DOHH2 (cell line): ENCODE data around the gene MBD3.
"Not testable (repeated sequence)": the region's sequence is repeated elsewhere in the genome, so short reads cannot be mapped to it uniquely, and the experiment has no call there.

Source experiments
- H3F3A ChIP-seq: fragments of 200-600 bp; sonication (generic), shearing (Covaris generic); 2 replicates; pipeline ENCODE4 v1.6.0; 2016; ENCODE audit warnings: antibody characterized with exemption, mild to moderate bottlenecking; ENCODE audit not compliant: control insufficient read depth, insufficient read depth
- H3K27ac ChIP-seq: fragments of 200-600 bp; sonication (generic); 2 replicates; pipeline ENCODE4 v1.5.1; 2014; ENCODE audit warnings: low read depth, mild to moderate bottlenecking, low read length, moderate library complexity
- H3K27me3 ChIP-seq: fragments of 200-600 bp; sonication (generic); 2 replicates; pipeline ENCODE4 v1.6.1; 2014; ENCODE audit warnings: mild to moderate bottlenecking, low read length, mixed read lengths; ENCODE audit not compliant: control insufficient read depth
- H3K36me3 ChIP-seq: fragments of 200-600 bp; sonication (generic); 2 replicates; pipeline ENCODE4 v1.6.1; 2014; ENCODE audit warnings: mild to moderate bottlenecking, low read length, moderate library complexity, mixed read lengths; ENCODE audit not compliant: control insufficient read depth
- H3K4me1 ChIP-seq: fragments of 200-600 bp; sonication (generic); 2 replicates; pipeline ENCODE4 v1.6.1; 2014; ENCODE audit warnings: mild to moderate bottlenecking, low read length, mixed read lengths; ENCODE audit not compliant: control insufficient read depth
- H3K4me2 ChIP-seq: fragments of 200-600 bp; sonication (generic); 2 replicates; pipeline ENCODE4 v1.6.0; 2014; ENCODE audit warnings: mild to moderate bottlenecking, low read length, moderate library complexity
- H3K4me3 ChIP-seq: fragments of 200-600 bp; sonication (generic); 2 replicates; pipeline ENCODE4 v1.5.1; 2014; ENCODE audit warnings: mild to moderate bottlenecking, low read length, mixed read lengths
- H3K79me2 ChIP-seq: fragments of 200-600 bp; sonication (generic); 2 replicates; pipeline ENCODE4 v1.6.1; 2014; ENCODE audit warnings: mild to moderate bottlenecking, low read length, mixed read lengths; ENCODE audit not compliant: control insufficient read depth
- H3K9me2 ChIP-seq: fragments of 200-600 bp; sonication (generic); replicated peaks from 2 replicates; pipeline ENCODE4 v1.6.1; 2014; ENCODE audit warnings: mild to moderate bottlenecking, low read length, mixed read lengths; ENCODE audit not compliant: control insufficient read depth
- H3K9me3 ChIP-seq: fragments of 200-600 bp; sonication (generic); 2 replicates; pipeline ENCODE4 v1.6.1; 2014; ENCODE audit warnings: antibody characterized with exemption, low read length, mixed read lengths; ENCODE audit not compliant: control insufficient read depth, insufficient read depth
- H4K20me1 ChIP-seq: fragments of 200-600 bp; sonication (generic); 2 replicates; pipeline ENCODE4 v1.6.0; 2014; ENCODE audit warnings: low read depth, mild to moderate bottlenecking, antibody characterized with exemption, low read length, moderate library complexity; ENCODE audit not compliant: control insufficient read depth, insufficient read depth
- EZH2phosphoT487 ChIP-seq: fragments of 200-600 bp; sonication (generic); IDR thresholded peaks from 2 replicates; pipeline ENCODE4 v1.6.1; 2017; ENCODE audit warnings: borderline replicate concordance, mild to moderate bottlenecking, antibody characterized with exemption, low read length, moderate library complexity, mixed read lengths
- TF ChIP-seq, protein P1 (sequence below): fragments of 200-600 bp; sonication (generic); IDR thresholded peaks from one replicate; pipeline ENCODE4 v1.5.1; 2014; ENCODE audit warnings: antibody characterized with exemption, mild to moderate bottlenecking, low read depth, low read length; ENCODE audit not compliant: poor library complexity, severe bottlenecking

The MBD3 gene

DNA sequence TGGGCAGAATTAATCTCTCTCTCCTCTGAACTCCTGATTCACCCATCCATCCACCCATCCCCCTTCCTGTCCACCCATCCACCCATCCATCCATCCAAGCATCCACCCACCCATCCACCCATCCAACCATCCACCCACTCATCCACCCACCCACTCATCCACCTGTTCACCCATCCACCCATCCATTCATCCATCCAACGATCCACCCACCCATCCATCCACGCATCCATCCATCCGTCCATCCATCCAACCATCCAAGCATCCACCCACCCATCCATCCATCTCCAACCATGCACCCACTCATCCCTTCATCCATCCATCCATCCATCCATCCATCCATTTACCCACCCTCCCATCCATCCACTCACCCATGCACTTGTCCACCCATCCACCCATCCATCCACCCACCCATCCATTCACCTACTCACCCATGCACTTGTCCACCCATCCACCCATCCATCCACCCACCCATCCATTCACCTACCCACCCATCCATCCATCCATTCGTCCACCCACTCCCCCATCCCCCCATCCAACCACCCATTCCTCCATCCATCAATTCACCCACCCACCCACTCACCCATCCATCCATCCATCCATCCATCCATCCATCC, 43.2 kb downstream of the MBD3 start:
- no peak for TF ChIP-seq EZH2phosphoT487
- TF ChIP-seq, protein P1, sequence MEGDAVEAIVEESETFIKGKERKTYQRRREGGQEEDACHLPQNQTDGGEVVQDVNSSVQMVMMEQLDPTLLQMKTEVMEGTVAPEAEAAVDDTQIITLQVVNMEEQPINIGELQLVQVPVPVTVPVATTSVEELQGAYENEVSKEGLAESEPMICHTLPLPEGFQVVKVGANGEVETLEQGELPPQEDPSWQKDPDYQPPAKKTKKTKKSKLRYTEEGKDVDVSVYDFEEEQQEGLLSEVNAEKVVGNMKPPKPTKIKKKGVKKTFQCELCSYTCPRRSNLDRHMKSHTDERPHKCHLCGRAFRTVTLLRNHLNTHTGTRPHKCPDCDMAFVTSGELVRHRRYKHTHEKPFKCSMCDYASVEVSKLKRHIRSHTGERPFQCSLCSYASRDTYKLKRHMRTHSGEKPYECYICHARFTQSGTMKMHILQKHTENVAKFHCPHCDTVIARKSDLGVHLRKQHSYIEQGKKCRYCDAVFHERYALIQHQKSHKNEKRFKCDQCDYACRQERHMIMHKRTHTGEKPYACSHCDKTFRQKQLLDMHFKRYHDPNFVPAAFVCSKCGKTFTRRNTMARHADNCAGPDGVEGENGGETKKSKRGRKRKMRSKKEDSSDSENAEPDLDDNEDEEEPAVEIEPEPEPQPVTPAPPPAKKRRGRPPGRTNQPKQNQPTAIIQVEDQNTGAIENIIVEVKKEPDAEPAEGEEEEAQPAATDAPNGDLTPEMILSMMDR = no peak
- Histone ChIP-seq H4K20me1 (no peaks in the 10 kb centered on the region; the same call in 1 of the 2 replicates), H3K4me2 (no peak overlapping the region), H3K4me1 (peaks cover 13% of the 10 kb centered on the region), H3K27ac (no peak overlapping the region), H3K36me3 (no peaks in the 10 kb centered on the region), H3K9me2 (no peaks in the 10 kb centered on the region), H3K79me2 (no peaks in the 10 kb centered on the region), H3K9me3 (no peaks in the 10 kb centered on the region), H3F3A (no peaks in the 10 kb centered on the region), H3K27me3 (no peaks in the 10 kb centered on the region), H3K4me3 (no peak overlapping the region)

- no peaks in the 10 kb centered on the region for H3K9me3 ChIP-seq
- no peaks in the 10 kb centered on the region for H4K20me1 ChIP-seq
- TF ChIP-seq, protein P1 = no peak
- TF ChIP-seq EZH2phosphoT487 = no peak
- no peaks in the 10 kb centered on the region for H3K27me3 ChIP-seq
- no peaks in the 10 kb centered on the region for H3F3A ChIP-seq
- H3K4me3 ChIP-seq = no peak overlapping the region
- no peaks in the 10 kb centered on the region for H3K9me2 ChIP-seq
- no peaks in the 10 kb centered on the region for H3K79me2 ChIP-seq
- no peak overlapping the region for H3K27ac ChIP-seq
- no peaks in the 10 kb centered on the region for H3K36me3 ChIP-seq
- peaks cover under 1% of the 10 kb centered on the region for H3K4me1 ChIP-seq
- no peak overlapping the region for H3K4me2 ChIP-seq
Measured at GRCh38 chr19:1540365-1540925, 52.2 kb downstream of the MBD3 start.

GRCh38 chr19:1539749-1540148, 52.9 kb downstream of the MBD3 start:
- not testable (repeated sequence) for H3K27me3 ChIP-seq, H4K20me1 ChIP-seq, H3K9me2 ChIP-seq, H3K4me3 ChIP-seq, H3K9me3 ChIP-seq, H3K27ac ChIP-seq, H3K4me2 ChIP-seq, H3K79me2 ChIP-seq, H3K36me3 ChIP-seq, H3K4me1 ChIP-seq, H3F3A ChIP-seq

DNA sequence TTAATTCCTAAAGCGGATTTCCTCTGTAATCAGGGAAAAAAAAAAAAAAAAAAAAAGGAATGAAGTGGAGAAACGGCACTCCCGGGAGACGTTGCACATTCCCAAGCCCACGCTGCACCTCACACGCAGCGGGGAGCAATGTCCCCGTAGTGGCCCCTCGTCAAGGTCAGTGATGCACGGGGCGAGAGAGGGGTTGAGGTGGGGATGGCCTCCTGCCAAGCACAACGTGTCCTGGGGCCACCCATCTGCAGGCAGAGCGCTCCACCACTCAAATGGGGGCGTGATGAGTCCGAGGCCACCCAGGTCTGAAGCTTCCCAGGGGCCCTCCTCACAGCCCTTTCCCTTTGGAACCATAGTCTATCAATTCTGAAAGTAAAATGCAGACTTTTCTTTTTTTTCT, 53.7 kb downstream of the MBD3 start:
- Histone ChIP-seq H3K27ac (no peak overlapping the region), H3K27me3 (no peaks in the 10 kb centered on the region), H3K9me2 (no peaks in the 10 kb centered on the region), H3K36me3 (no peaks in the 10 kb centered on the region), H3K79me2 (no peaks in the 10 kb centered on the region), H4K20me1 (no peaks in the 10 kb centered on the region), H3K4me3 (no peak overlapping the region), H3K4me1 (no peaks in the 10 kb centered on the region), H3K4me2 (no peak overlapping the region), H3F3A (no peaks in the 10 kb centered on the region), H3K9me3 (no peaks in the 10 kb centered on the region)
- TF ChIP-seq, protein P1 = no peak
- no peak for TF ChIP-seq EZH2phosphoT487

DNA sequence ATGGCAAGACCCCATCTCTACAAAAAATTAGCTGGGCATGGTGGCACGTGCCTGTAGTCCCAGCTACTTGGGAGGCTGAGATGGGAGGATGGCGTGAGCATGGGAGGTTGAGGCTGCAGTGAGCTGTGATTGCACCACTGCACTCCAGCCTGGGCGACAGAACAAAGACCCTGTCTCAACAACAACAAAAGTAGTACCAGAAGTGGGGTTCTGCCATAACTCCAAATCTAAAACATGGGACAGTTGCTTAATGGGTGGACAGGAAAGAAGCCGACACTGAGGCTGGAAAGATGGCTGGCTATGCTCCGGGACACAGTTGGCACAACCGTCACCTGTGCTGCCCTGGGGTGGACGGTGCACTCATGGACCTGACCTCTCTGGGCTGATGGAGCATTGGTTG, 57.0 kb downstream of the MBD3 start:
- not testable (repeated sequence) for H3K4me1 ChIP-seq, H3K9me2 ChIP-seq, H3K36me3 ChIP-seq, H3K79me2 ChIP-seq, H4K20me1 ChIP-seq, H3K4me2 ChIP-seq, H3K4me3 ChIP-seq, H3K27me3 ChIP-seq, H3K27ac ChIP-seq, H3K9me3 ChIP-seq, H3F3A ChIP-seq
